NOMO-1 (cell line): ENCODE results near the gene FHIT.

ENCODE experiments used
- DNase-seq, 2 experiments: peaks; one replicate each; lab custom pipeline; 2025; ENCODE audit not compliant: unreplicated experiment in 2 of 2; lab: John Stamatoyannopoulos, UW

The FHIT gene

GRCh38 chr3:59802045-59802444, 1449.2 kb downstream of the FHIT start:
- no peak for DNase-seq

GRCh38 chr3:59800481-59800880, 1450.8 kb downstream of the FHIT start:
- no peak for DNase-seq

- DNase-seq = no peak
Measured at GRCh38 chr3:59798372-59799086, 1452.7 kb downstream of the FHIT start.

GRCh38 chr3:59797533-59797932, 1453.7 kb downstream of the FHIT start:
- DNase-seq = no peak

GRCh38 chr3:59796456-59796855, 1454.8 kb downstream of the FHIT start:
- no peak for DNase-seq

GRCh38 chr3:59795756-59796155, 1455.5 kb downstream of the FHIT start:
- no peak for DNase-seq

GRCh38 chr3:59793976-59794375, 1457.3 kb downstream of the FHIT start:
- DNase-seq = no peak

GRCh38 chr3:59791774-59792308, 1459.4 kb downstream of the FHIT start:
- no peak for DNase-seq

- DNase-seq = no peak
Measured at GRCh38 chr3:59790241-59790640, 1461.0 kb downstream of the FHIT start.

GRCh38 chr3:59788801-59789200, 1462.5 kb downstream of the FHIT start:
- no peak for DNase-seq

GRCh38 chr3:59788133-59788532, 1463.1 kb downstream of the FHIT start:
- no peak for DNase-seq

GRCh38 chr3:59786374-59786773, 1464.9 kb downstream of the FHIT start:
- no peak for DNase-seq

GRCh38 chr3:59784164-59784563, 1467.1 kb downstream of the FHIT start:
- DNase-seq = no peak

- peak; percentile 38 to 88 for DNase-seq
Measured at GRCh38 chr3:59783468-59783988, 1467.7 kb downstream of the FHIT start.

- DNase-seq = no peak
Measured at GRCh38 chr3:59782664-59783063, 1468.6 kb downstream of the FHIT start.

- DNase-seq = no peak
Measured at GRCh38 chr3:59780209-59780608, 1471.0 kb downstream of the FHIT start.

- no peak for DNase-seq
Measured at GRCh38 chr3:59779260-59779659, 1472.0 kb downstream of the FHIT start.

- DNase-seq = peak; percentile 43 to 61
Measured at GRCh38 chr3:59777667-59778077, 1473.6 kb downstream of the FHIT start.

- DNase-seq = no peak
Measured at GRCh38 chr3:59777066-59777465, 1474.2 kb downstream of the FHIT start.

- no peak for DNase-seq
Measured at GRCh38 chr3:59775761-59776325, 1475.4 kb downstream of the FHIT start.

- no peak for DNase-seq
Measured at GRCh38 chr3:59775106-59775505, 1476.1 kb downstream of the FHIT start.

- no peak for DNase-seq
Measured at GRCh38 chr3:59774634-59775033, 1476.6 kb downstream of the FHIT start.
